Measurements from ENCODE around the gene MYMK.

MYMK gene

GRCh38 chr9:133523106-133523505, 1.7 kb downstream of the MYMK start:
- Mint-ChIP-seq H3K4me3 (peak overlapping the region; percentile 65 to 89 (median 85)), H3K4me1 (peaks cover 77% of the 10 kb centered on the region), H3K36me3 (ENCODE audit: low read depth) (no peaks in the 10 kb centered on the region), H3K27ac (peak overlapping the region; percentile 84 to 97 (median 87)), H3K9me3 (no peaks in the 10 kb centered on the region), H3K27me3 (ENCODE audit: low read depth) (peaks cover 4% of the 10 kb centered on the region)
- no peak for TF ChIP-seq CTCF (IDR thresholded peaks at IDR 0.05; ENCODE audit: unreplicated experiment in 3 of 3)

GRCh38 chr9:133522073-133522910, 2.5 kb downstream of the MYMK start:
- no peaks in the 10 kb centered on the region for H3K36me3 Mint-ChIP-seq (ENCODE audit: low read depth)
- peak overlapping the region; percentile 26 to 89 (median 85) for H3K4me3 Mint-ChIP-seq

GRCh38 chr9:133521122-133522072, 3.4 kb downstream of the MYMK start:
- H3K27ac Mint-ChIP-seq, result peak overlapping the region; percentile 59 to 91 (median 87)
- no peak for TF ChIP-seq CTCF (IDR thresholded peaks at IDR 0.05; ENCODE audit: unreplicated experiment in 3 of 3)
- H3K4me3 Mint-ChIP-seq, result peak overlapping the region in 1 of 3 experiments; percentile 89
- H3K9me3 Mint-ChIP-seq, result no peaks in the 10 kb centered on the region
- H3K36me3 Mint-ChIP-seq (ENCODE audit: low read depth), result no peaks in the 10 kb centered on the region
- H3K4me1 Mint-ChIP-seq, result peaks cover 66% of the 10 kb centered on the region
- H3K27me3 Mint-ChIP-seq (ENCODE audit: low read depth), result peaks cover 4% of the 10 kb centered on the region

More at GRCh38 chr9:133522073-133522910, 2.5 kb downstream of the MYMK start:
- peaks cover 70% of the 10 kb centered on the region for H3K4me1 Mint-ChIP-seq
- H3K27me3 Mint-ChIP-seq (ENCODE audit: low read depth), result peaks cover 4% of the 10 kb centered on the region
- H3K27ac Mint-ChIP-seq, result peak overlapping the region in 2 of 3 experiments; percentile 87 to 91
- TF ChIP-seq CTCF (IDR thresholded peaks at IDR 0.05; ENCODE audit: unreplicated experiment in 3 of 3), result no peak
- H3K9me3 Mint-ChIP-seq, result no peaks in the 10 kb centered on the region

GRCh38 chr9:133520121-133520835, 4.5 kb downstream of the MYMK start:
- no peaks in the 10 kb centered on the region for H3K36me3 Mint-ChIP-seq (ENCODE audit: low read depth)
- no peak for TF ChIP-seq CTCF (IDR thresholded peaks at IDR 0.05; ENCODE audit: unreplicated experiment in 3 of 3)
- H3K4me1 Mint-ChIP-seq, result peaks cover 61% of the 10 kb centered on the region
- no peak overlapping the region for H3K4me3 Mint-ChIP-seq
- no peaks in the 10 kb centered on the region for H3K9me3 Mint-ChIP-seq
- H3K27me3 Mint-ChIP-seq (ENCODE audit: low read depth), result peaks cover 4% of the 10 kb centered on the region
- peak overlapping the region; percentile 54 to 92 (median 87) for H3K27ac Mint-ChIP-seq

- H3K36me3 Mint-ChIP-seq (ENCODE audit: low read depth), result no peaks in the 10 kb centered on the region
- no peak for TF ChIP-seq CTCF (IDR thresholded peaks at IDR 0.05; ENCODE audit: unreplicated experiment in 3 of 3)
- no peaks in the 10 kb centered on the region for H3K9me3 Mint-ChIP-seq
- H3K4me3 Mint-ChIP-seq, result no peak overlapping the region
- peaks cover 4% of the 10 kb centered on the region for H3K27me3 Mint-ChIP-seq (ENCODE audit: low read depth)
- H3K4me1 Mint-ChIP-seq, result peaks cover 61% of the 10 kb centered on the region
- peak overlapping the region; percentile 54 to 92 (median 71) for H3K27ac Mint-ChIP-seq
Observed at GRCh38 chr9:133519693-133520092, 5.1 kb downstream of the MYMK start.

All from nephron (organoid).